Measurements from ENCODE around the gene UBASH3A.

The UBASH3A gene

DNA sequence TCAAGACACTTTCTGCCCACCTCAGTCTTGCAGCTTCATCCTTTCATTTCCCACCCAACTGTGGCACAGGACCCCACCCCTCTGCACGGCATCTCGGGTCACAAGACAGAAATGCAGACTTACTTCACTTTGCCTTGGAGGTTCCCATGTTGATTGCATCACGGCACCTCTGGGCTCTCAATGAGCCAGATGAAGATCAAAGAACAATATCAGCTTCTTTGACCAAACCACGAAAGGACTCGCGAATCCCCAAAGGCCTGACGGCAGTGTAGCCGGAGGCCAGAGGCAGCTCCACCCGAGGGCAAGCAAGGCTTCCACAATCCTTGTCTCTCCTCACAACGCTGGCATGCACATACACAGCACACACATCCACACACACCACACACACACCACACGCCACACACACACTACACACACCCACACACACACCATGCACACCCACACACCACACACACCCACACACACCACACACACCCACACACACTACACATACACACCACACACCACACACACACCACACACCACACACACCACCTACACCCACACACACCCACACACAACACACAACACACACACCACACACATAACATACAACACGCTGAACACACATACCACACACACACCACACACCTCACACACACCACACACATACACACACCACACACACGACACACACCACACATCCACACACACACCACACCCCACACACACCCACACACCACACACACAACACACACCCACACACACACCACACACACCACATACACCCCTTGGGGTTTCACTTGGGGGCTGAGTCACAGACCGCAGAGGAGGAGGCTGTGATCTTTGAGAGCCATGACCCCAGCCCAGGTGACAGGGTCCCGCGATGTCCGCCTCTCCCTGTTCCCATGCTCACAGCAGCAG lies 35.8 kb downstream of the UBASH3A start:
- DNase-seq (ENCODE audit: low read depth) = no peak
- TF ChIP-seq, protein P1, sequence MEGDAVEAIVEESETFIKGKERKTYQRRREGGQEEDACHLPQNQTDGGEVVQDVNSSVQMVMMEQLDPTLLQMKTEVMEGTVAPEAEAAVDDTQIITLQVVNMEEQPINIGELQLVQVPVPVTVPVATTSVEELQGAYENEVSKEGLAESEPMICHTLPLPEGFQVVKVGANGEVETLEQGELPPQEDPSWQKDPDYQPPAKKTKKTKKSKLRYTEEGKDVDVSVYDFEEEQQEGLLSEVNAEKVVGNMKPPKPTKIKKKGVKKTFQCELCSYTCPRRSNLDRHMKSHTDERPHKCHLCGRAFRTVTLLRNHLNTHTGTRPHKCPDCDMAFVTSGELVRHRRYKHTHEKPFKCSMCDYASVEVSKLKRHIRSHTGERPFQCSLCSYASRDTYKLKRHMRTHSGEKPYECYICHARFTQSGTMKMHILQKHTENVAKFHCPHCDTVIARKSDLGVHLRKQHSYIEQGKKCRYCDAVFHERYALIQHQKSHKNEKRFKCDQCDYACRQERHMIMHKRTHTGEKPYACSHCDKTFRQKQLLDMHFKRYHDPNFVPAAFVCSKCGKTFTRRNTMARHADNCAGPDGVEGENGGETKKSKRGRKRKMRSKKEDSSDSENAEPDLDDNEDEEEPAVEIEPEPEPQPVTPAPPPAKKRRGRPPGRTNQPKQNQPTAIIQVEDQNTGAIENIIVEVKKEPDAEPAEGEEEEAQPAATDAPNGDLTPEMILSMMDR (IDR thresholded peaks at IDR 0.05; ENCODE audit: low read depth, low read length, missing control alignments) = no peak
- H3K4me3 ChIP-seq (ENCODE audit: low read depth, low read length) = no peak overlapping the region

DNA sequence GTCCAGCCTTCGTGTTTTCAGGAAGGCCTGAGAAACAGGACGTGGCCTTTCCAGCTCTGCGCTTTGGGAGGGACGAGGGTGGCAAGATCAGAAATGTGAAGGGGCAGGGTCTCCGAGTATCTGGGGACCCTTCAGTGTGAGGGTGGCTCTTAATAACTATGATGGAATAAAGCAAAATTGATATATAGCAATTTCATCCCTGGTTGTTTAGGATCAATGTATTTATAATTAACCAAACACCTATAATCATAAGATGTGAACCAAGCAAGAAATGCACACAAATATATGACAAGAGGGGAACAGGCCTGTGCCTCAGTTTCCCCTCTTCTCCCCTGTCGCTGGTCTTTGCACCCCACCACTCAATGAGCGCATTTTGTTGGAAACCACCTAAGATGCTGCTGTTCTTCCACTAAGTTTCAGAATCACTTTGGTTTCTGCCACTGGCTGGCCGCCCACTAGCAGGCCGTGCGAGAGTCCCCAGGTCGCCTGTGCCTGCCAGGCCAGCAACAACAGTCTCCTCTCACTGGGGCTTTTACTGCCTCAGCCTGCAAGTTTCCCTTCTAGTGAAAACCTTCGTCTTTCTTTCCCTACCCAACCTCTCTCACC lies 36.6 kb downstream of the UBASH3A start:
- DNase-seq (ENCODE audit: low read depth) = no peak
- TF ChIP-seq, protein P1 (IDR thresholded peaks at IDR 0.05; ENCODE audit: low read depth, low read length, missing control alignments) = no peak
- H3K4me3 ChIP-seq (ENCODE audit: low read depth, low read length) = no peak overlapping the region

DNA sequence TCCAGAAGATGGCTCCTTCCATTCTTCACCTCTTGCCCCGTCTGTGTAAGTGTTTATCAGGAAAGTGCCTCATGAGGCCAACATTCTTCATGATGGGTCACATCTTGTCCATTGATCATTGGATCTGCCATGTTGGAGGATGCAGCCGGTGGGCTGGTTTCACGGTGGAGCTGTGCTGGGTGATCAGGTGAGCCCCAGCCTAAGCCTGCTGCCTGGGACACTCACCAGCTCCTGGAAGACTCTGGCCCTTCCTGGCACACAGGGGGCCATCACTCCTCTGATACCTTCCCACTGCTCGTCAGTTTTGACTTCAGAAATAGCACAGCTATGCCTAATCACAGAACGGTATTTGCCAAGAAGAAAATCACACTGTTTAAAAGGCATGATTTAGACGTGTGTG lies 38.3 kb downstream of the UBASH3A start:
- TF ChIP-seq, protein P1 (IDR thresholded peaks at IDR 0.05; ENCODE audit: low read depth, low read length, missing control alignments) = no peak
- no peak overlapping the region for H3K4me3 ChIP-seq (ENCODE audit: low read depth, low read length)

GRCh38 chr21:42443181-42443785 lies 39.6 kb downstream of the UBASH3A start:
- no peak for DNase-seq (ENCODE audit: low read depth)
- TF ChIP-seq, protein P1 (IDR thresholded peaks at IDR 0.05; ENCODE audit: low read depth, low read length, missing control alignments) = no peak
- no peak overlapping the region for H3K4me3 ChIP-seq (ENCODE audit: low read depth, low read length)

More for the DNA sequence above, 38.3 kb downstream of the UBASH3A start:
- DNase-seq (ENCODE audit: low read depth) = no peak

GRCh38 chr21:42443876-42444744 lies 40.4 kb downstream of the UBASH3A start:
- TF ChIP-seq, protein P1 (IDR thresholded peaks at IDR 0.05; ENCODE audit: low read depth, low read length, missing control alignments) = no peak

GRCh38 chr21:42444745-42445059 lies 41.0 kb downstream of the UBASH3A start:
- H3K4me3 ChIP-seq (ENCODE audit: low read depth, low read length) = no peak overlapping the region
- TF ChIP-seq, protein P1 (IDR thresholded peaks at IDR 0.05; ENCODE audit: low read depth, low read length, missing control alignments) = no peak

More at GRCh38 chr21:42443876-42444744, 40.4 kb downstream of the UBASH3A start:
- no peak overlapping the region for H3K4me3 ChIP-seq (ENCODE audit: low read depth, low read length)
- DNase-seq (ENCODE audit: low read depth) = no peak

More at GRCh38 chr21:42444745-42445059, 41.0 kb downstream of the UBASH3A start:
- no peak for DNase-seq (ENCODE audit: low read depth)
